HG02970 (cell line): ENCODE results near the gene LIMK2.
"Not testable (repeated sequence)": the region's sequence is repeated elsewhere in the genome, so short reads cannot be mapped to it uniquely, and the experiment has no call there.

Experiments used
- ATAC-seq: cut with Tn5 transposase; IDR thresholded peaks from one replicate; pipeline ENCODE4 v1.9.1; 2021; ENCODE audit warnings: mild to moderate bottlenecking, moderate library complexity, moderate number of reproducible peaks; ENCODE audit not compliant: unreplicated experiment, low FRiP score

Gene LIMK2

GRCh38 chr22:31210556-31211421 is 1.3 kb upstream of the LIMK2 start:
- no peak for ATAC-seq

- no peak for ATAC-seq
Measured at GRCh38 chr22:31211482-31211861, 626 bp upstream of the LIMK2 start.

- no peak for ATAC-seq
Measured at GRCh38 chr22:31212783-31213629, 908 bp downstream of the LIMK2 start.

GRCh38 chr22:31215018-31215535 is 3.0 kb downstream of the LIMK2 start:
- ATAC-seq: no peak

- no peak for ATAC-seq
Measured at GRCh38 chr22:31218565-31219262, 6.6 kb downstream of the LIMK2 start.

- ATAC-seq: no peak
Measured at GRCh38 chr22:31221084-31221483, 9.0 kb downstream of the LIMK2 start.

GRCh38 chr22:31222736-31223135 is 10.6 kb downstream of the LIMK2 start:
- ATAC-seq: no peak

- no peak for ATAC-seq
Measured at GRCh38 chr22:31223786-31224191, 11.7 kb downstream of the LIMK2 start.

- not testable (repeated sequence) for ATAC-seq
Measured at GRCh38 chr22:31224691-31225090, 12.6 kb downstream of the LIMK2 start.

- no peak for ATAC-seq
Measured at GRCh38 chr22:31227186-31227585, 15.1 kb downstream of the LIMK2 start.

- no peak for ATAC-seq
Measured at GRCh38 chr22:31229402-31230079, 17.4 kb downstream of the LIMK2 start.

- ATAC-seq: no peak
Measured at GRCh38 chr22:31230155-31230870, 18.2 kb downstream of the LIMK2 start.

- no peak for ATAC-seq
Measured at GRCh38 chr22:31230871-31231621, 18.9 kb downstream of the LIMK2 start.

- no peak for ATAC-seq
Measured at GRCh38 chr22:31233001-31233400, 20.9 kb downstream of the LIMK2 start.

GRCh38 chr22:31235081-31235480 is 23.0 kb downstream of the LIMK2 start:
- ATAC-seq: no peak

- ATAC-seq: not testable (repeated sequence)
Measured at GRCh38 chr22:31236044-31236443, 23.9 kb downstream of the LIMK2 start.

- no peak for ATAC-seq
Measured at GRCh38 chr22:31238057-31238456, 26.0 kb downstream of the LIMK2 start.

GRCh38 chr22:31239771-31240370 is 27.8 kb downstream of the LIMK2 start:
- no peak for ATAC-seq
